GM12892 (cell line): ENCODE data around the gene COPZ1.

ENCODE experiments used
- POLR2A ChIP-seq: IDR thresholded peaks from 2 replicates; pipeline ENCODE4 v1.6.1; 2011; ENCODE audit warnings: low read depth, low read length, control low read depth
- POLR2AphosphoS5 ChIP-seq: IDR thresholded peaks from 2 replicates; pipeline ENCODE4 v1.6.1; 2011; ENCODE audit warnings: low read depth, low read length, control low read depth

DNA sequence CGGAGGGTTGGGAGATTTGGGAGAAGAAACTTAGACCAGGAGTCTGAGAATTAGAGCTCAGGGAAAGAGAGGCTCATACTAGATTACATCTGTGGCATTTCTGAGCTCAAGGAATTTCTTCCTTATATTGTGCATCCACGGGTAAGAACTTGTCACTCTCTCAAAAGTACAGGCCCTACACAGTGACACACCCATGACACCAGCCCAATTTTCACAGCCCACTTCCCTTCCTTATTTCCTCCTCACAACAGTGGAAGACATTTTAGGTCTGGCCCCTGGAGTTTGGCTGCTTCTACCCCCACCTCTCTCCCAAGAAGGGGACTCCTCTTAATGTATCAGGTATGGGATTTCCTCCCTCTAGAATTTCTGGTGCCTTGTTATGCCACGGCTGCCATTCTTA, 68.8 kb downstream of the COPZ1 start:
- TF ChIP-seq POLR2A (no peak), POLR2AphosphoS5 (no peak)
